A549 (cell line): ENCODE measurements around the gene CAMTA1. TPM values are rescaled to one million over a fixed set of nuclear protein-coding genes. Genes with fewer than 3 reads are reported as not detected.

ENCODE experiments used
- ATAC-seq, 2 experiments: fragments of 200-7000 bp in 1 of 2; fragments of >200 bp in 1 of 2; cut with Nextera tagmentation in 1 of 2; cut with Tn5 transposase in 1 of 2; 3 replicates each; pipeline versions ENCODE4 v1.8.0 to v1.9.1; 2018 to 2020; ENCODE audit warnings: mild to moderate bottlenecking in 1 of 2, moderate library complexity in 1 of 2
- CTCF ChIA-PET: fragments of 300-600 bp; sonication (Branson Sonifier 250); formaldehyde crosslinking; extraction: SDS; loops from one replicate; lab custom pipeline; 2021; ENCODE audit warnings: antibody characterized with exemption, inconsistent platforms; lab: Yijun Ruan, JAX
- POLR2A ChIA-PET: fragments of 350-600 bp; formaldehyde crosslinking; extraction: SDS; loops from one replicate; lab custom pipeline; 2021; ENCODE audit warnings: antibody characterized with exemption, inconsistent platforms; lab: Yijun Ruan, JAX
- DNase-seq, 2 experiments: peaks; one replicate each; pipeline versions ENCODE4 v3.0.0 to v3.0.0-alpha.2; 2011 to 2016; ENCODE audit warnings: low read depth in 1 of 2, low spot score in 1 of 2
- FAIRE-seq: peaks from 2 replicates; lab custom pipeline; 2011; peaks lifted over from hg19 to GRCh38; lab: Jason Lieb, UNC
- H3K27ac ChIP-seq, 2 experiments: fragments of >200 bp; sonication (Bioruptor Twin); formaldehyde crosslinking; 3 replicates each; pipeline ENCODE4 v1.5.1; 2016 to 2017
- H3K4me1 ChIP-seq: fragments of >200 bp; sonication (Bioruptor Twin); formaldehyde crosslinking; 3 replicates; pipeline ENCODE4 v1.6.1; 2016
- H3K4me2 ChIP-seq: fragments of >200 bp; sonication (Bioruptor Twin); formaldehyde crosslinking; 3 replicates; pipeline ENCODE4 v1.6.1; 2016
- H3K4me3 ChIP-seq: fragments of >200 bp; sonication (Bioruptor Twin); formaldehyde crosslinking; 3 replicates; pipeline ENCODE4 v1.5.1; 2016
- H3K9me3 ChIP-seq: fragments of >200 bp; sonication (Bioruptor Twin); formaldehyde crosslinking; 3 replicates; pipeline ENCODE4 v1.6.1; 2016
- BCL3 ChIP-seq: fragments of >200 bp; sonication (Bioruptor Twin); formaldehyde crosslinking; IDR thresholded peaks from 3 replicates; pipeline ENCODE4 v1.6.1; 2016
- CHD4 ChIP-seq: fragments of 200-600 bp; sonication (generic); IDR thresholded peaks from 2 replicates; pipeline ENCODE4 v1.6.1; 2016; ENCODE audit warnings: antibody characterized with exemption, mild to moderate bottlenecking, borderline replicate concordance
- ESRRA ChIP-seq: fragments of 150-350 bp; IDR thresholded peaks from 2 replicates; pipeline ENCODE4 v1.6.1; 2014; ENCODE audit warnings: mild to moderate bottlenecking, low read length, borderline replicate concordance
- FOSB ChIP-seq: fragments of 250-450 bp; sonication (Bioruptor Pico); IDR thresholded peaks from 2 replicates; pipeline ENCODE4 v1.5.0; 2020; ENCODE audit warnings: mild to moderate bottlenecking, moderate library complexity
- FOSL2 ChIP-seq, 2 experiments: fragments of 450-650 bp in 1 of 2; fragments of >200 bp in 1 of 2; sonication (Bioruptor Twin) in 1 of 2; formaldehyde crosslinking; IDR thresholded peaks; 2 replicates each; pipeline versions ENCODE4 v1.5.0 to v1.6.1; 2016 to 2020; ENCODE audit warnings: mild to moderate bottlenecking in 1 of 2, moderate library complexity in 1 of 2
- HDAC2 ChIP-seq: fragments of 200-600 bp; sonication (generic); IDR thresholded peaks from 2 replicates; pipeline ENCODE4 v1.6.1; 2016
- HOXB5 ChIP-seq: fragments of 250-450 bp; sonication (Bioruptor Pico); IDR thresholded peaks from 2 replicates; pipeline ENCODE4 v1.5.0; 2020; ENCODE audit warnings: mild to moderate bottlenecking, moderate library complexity
- KDM5A ChIP-seq: fragments of 200-600 bp; sonication (generic); IDR thresholded peaks from 2 replicates; pipeline ENCODE4 v1.6.1; 2016; ENCODE audit warnings: antibody characterized with exemption, mild to moderate bottlenecking
- MAFK ChIP-seq: fragments of 450-650 bp; IDR thresholded peaks from 2 replicates; pipeline ENCODE4 v1.6.1; 2014; ENCODE audit not compliant: partially characterized antibody
- MAZ ChIP-seq: fragments of 150-350 bp; IDR thresholded peaks from 2 replicates; pipeline ENCODE4 v1.6.1; 2014; ENCODE audit warnings: antibody characterized with exemption, low read depth, low read length, borderline replicate concordance
- MYC ChIP-seq: IDR thresholded peaks from 2 replicates; pipeline ENCODE4 v1.6.1; 2012; ENCODE audit warnings: mild to moderate bottlenecking, inconsistent platforms, low read length, improper control_type of control experiment, borderline replicate concordance
- RAD21 ChIP-seq, 2 experiments: fragments of >200 bp in 1 of 2; sonication (Bioruptor Twin) in 1 of 2; formaldehyde crosslinking in 1 of 2; IDR thresholded peaks in 1 of 2; conservative IDR thresholded peaks in 1 of 2; 2 replicates in 1 of 2; 3 replicates in 1 of 2; pipeline ENCODE4 v1.6.1; 2012 to 2018; ENCODE audit warnings: inconsistent platforms in 1 of 2
- RCOR1 ChIP-seq: fragments of 150-350 bp; IDR thresholded peaks from 2 replicates; pipeline ENCODE4 v1.6.1; 2014; ENCODE audit warnings: antibody characterized with exemption, low read length, low read depth
- SMC3 ChIP-seq: fragments of >200 bp; sonication (Bioruptor Twin); formaldehyde crosslinking; IDR thresholded peaks from 3 replicates; pipeline ENCODE4 v1.6.1; 2018; ENCODE audit warnings: inconsistent platforms
- SREBF2 ChIP-seq: fragments of 450-650 bp; IDR thresholded peaks from 2 replicates; pipeline ENCODE4 v1.6.1; 2014; ENCODE audit warnings: mild to moderate bottlenecking, moderate library complexity
- TP53 ChIP-seq: fragments of 250-450 bp; sonication (Bioruptor Pico); IDR thresholded peaks from 2 replicates; pipeline ENCODE4 v1.5.0; 2021; ENCODE audit warnings: mild to moderate bottlenecking, moderate library complexity
- ZNF302 ChIP-seq: fragments of 250-450 bp; sonication (Bioruptor Pico); IDR thresholded peaks from 2 replicates; pipeline ENCODE4 v1.9.0; 2021; ENCODE audit warnings: inconsistent platforms, mild to moderate bottlenecking, moderate library complexity
- WGBS: methylation state at CpG from one replicate; pipeline ENCODE4 v1.1.6; 2017; ENCODE audit errors: missing lambda C conversion rate; 5-methylcytosine and 5-hydroxymethylcytosine counted together
- polyA plus RNA-seq, 4 experiments: library from polyadenylated mRNA; depleted of rRNA in 3 of 4; stranded (reverse); fragments of >200 nt; fragmentation: RNase III in 1 of 4; extraction: RNeasy Plus Mini Kit Qiagen cat#74134 plus additional on column Dnase treatment in 1 of 4; gene quantifications; 2 replicates in 3 of 4; 3 replicates in 1 of 4; pipeline ENCODE4 v1.2.3, GENCODE V29; 2011 to 2017
- TF ChIP-seq, protein P1 (sequence below): IDR thresholded peaks from 2 replicates; pipeline ENCODE4 v1.6.1; 2012

Gene CAMTA1
- polyA plus RNA-seq, 2 of the 4 experiments (the other 2 are of a cell fraction) = 58.8 to 75.0 TPM

DNA sequence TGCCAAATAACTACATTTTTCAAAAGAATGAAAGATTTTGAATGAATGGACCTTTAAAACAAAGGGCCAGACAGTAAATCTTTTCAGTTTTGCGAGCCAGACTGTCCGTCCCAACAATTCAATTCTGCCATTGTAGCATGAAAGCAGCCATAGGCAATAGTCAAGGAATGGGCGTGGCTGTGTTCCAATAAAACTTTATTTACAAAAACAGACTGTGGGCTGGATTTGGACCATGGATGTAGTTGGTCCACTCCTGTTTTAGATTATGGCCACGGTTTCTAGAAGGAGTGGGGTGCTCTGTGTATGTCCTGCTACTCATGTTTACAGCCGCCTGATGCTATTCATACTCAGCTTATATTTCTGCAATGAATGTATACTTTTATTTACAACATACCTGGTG is 474.7 kb downstream of the CAMTA1 start:
- ChIA-PET CTCF (no interaction called here), POLR2A (no interaction called here)
- 90% methylated on average over 5 of the region's 5 CpGs for WGBS
- Histone ChIP-seq H3K4me2 (no peak overlapping the region), H3K27ac (peak overlapping the region in 1 of 2 experiments; percentile 72; a peak in 3 of 6 replicates), H3K4me3 (no peak overlapping the region), H3K4me1 (peaks cover 27% of the 10 kb centered on the region), H3K9me3 (no peaks in the 10 kb centered on the region)
- no peak for TF ChIP-seq MAZ
- TF ChIP-seq HOXB5 (CRISPR knock-in tag) = no peak
- ATAC-seq (no peak), DNase-seq (no peak), FAIRE-seq (no peak)

- Histone ChIP-seq H3K4me2 (no peak overlapping the region), H3K4me1 (peaks cover 37% of the 10 kb centered on the region), H3K9me3 (no peaks in the 10 kb centered on the region), H3K27ac (peak overlapping the region in 1 of 2 experiments; percentile 97; a peak in 3 of 6 replicates), H3K4me3 (no peak overlapping the region)
- TF ChIP-seq TP53 (CRISPR knock-in tag) = no peak
- TF ChIP-seq MAZ = no peak
- no peak for DNase-seq
- WGBS = 96% methylated on average over 8 of the region's 8 CpGs
- CTCF ChIA-PET = no interaction called here
- no peak for ATAC-seq
- no peak for FAIRE-seq
- POLR2A ChIA-PET = no interaction called here
These were observed 476.2 kb downstream of the CAMTA1 start for GRCh38 chr1:7261490-7261889.

- Histone ChIP-seq H3K4me3 (no peak overlapping the region), H3K4me1 (peaks cover 48% of the 10 kb centered on the region), H3K4me2 (peak overlapping the region; percentile 65), H3K9me3 (peaks cover 5% of the 10 kb centered on the region; the same call in 1 of the 3 replicates)
- ATAC-seq (no peak), FAIRE-seq (no peak), DNase-seq (peak; percentile 21 to 73)
- CTCF ChIA-PET = interaction anchor here (0.7 kb wide), 2 partner anchors 44 to 437 kb away, joined by 3 to 4 read pairs; no protein-coding TSS in a partner anchor
- 21% methylated on average over 6 of the region's 6 CpGs for WGBS
- TF ChIP-seq MAFK (peak; percentile 49), FOSB (CRISPR knock-in tag) (no peak), RAD21 (conservative IDR thresholded peaks at IDR 0.05 in 1 of 2, IDR thresholded peaks at IDR 0.05 in 1 of 2) (0 out of 5 replicates have a peak, but pooled peaks of 1 of the 2 experiments have one; percentile 3)
- TF ChIP-seq, protein P1, sequence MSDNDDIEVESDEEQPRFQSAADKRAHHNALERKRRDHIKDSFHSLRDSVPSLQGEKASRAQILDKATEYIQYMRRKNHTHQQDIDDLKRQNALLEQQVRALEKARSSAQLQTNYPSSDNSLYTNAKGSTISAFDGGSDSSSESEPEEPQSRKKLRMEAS = peak; percentile 34
- TF ChIP-seq, all 56 proteins: peak for 3
- H3K27ac ChIP-seq = peak overlapping the region; percentile 97 to 99
- POLR2A ChIA-PET = no interaction called here
These were observed 477.4 kb downstream of the CAMTA1 start for GRCh38 chr1:7262611-7263010.

- no peak for FAIRE-seq
- H3K4me1 ChIP-seq = peaks cover 52% of the 10 kb centered on the region
- ChIA-PET POLR2A (no interaction called here), CTCF (interaction anchor here (0.7 kb wide), 3 partner anchors 45 to 436 kb away, joined by 3 to 4 read pairs (median 3); no protein-coding TSS in a partner anchor)
- peak overlapping the region; percentile 65 for H3K4me2 ChIP-seq
- no peak overlapping the region for H3K4me3 ChIP-seq
- DNase-seq = no peak
- peaks cover 11% of the 10 kb centered on the region; the same call in 2 of the 3 replicates for H3K9me3 ChIP-seq
- H3K27ac ChIP-seq = peak overlapping the region; percentile 97 to 99
- 29% methylated on average over 13 of the region's 13 CpGs for WGBS
- TF ChIP-seq, protein P1 = peak; percentile 6; the same call in 1 of the 2 replicates
- 0 out of 5 replicates have a peak, but pooled peaks of 1 of the 2 experiments have one; percentile 12 for TF ChIP-seq RAD21 (conservative IDR thresholded peaks at IDR 0.05 in 1 of 2, IDR thresholded peaks at IDR 0.05 in 1 of 2)
- TF ChIP-seq SMC3 = no peak
- no peak for TF ChIP-seq HDAC2
- no peak for ATAC-seq
These were observed 478.0 kb downstream of the CAMTA1 start for GRCh38 chr1:7263021-7263960.

DNA sequence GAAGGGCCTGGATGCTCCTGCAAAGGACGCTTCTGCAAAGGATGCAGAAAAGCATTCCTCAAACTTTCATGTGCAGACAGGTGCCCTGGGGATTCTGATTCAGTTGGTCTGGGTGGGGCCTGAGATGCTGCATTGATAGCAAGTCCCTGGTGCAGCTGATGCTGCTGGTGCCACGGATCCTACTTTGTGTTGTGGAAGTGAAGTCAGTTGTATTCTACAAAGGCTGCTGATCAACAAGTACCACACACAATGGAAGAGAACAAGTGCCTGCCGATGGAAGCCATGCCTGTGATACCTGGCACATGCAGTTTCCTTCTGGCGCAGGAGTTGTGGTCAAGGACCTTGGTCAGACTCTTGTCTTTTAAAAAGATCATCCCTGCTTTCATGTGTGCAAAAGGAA is 478.8 kb downstream of the CAMTA1 start:
- Histone ChIP-seq H3K4me3 (no peak overlapping the region), H3K4me2 (no peak overlapping the region), H3K27ac (peak overlapping the region; percentile 97 to 99), H3K4me1 (peaks cover 52% of the 10 kb centered on the region)
- CTCF ChIA-PET = interaction anchor here (0.7 kb wide), 1 partner anchor 62 kb away, joined by 3 read pairs; no protein-coding TSS in a partner anchor
- 89% methylated on average over 4 of the region's 4 CpGs for WGBS
- DNase-seq = no peak
- POLR2A ChIA-PET = no interaction called here
- ATAC-seq = no peak
- no peak for FAIRE-seq
- TF ChIP-seq HOXB5 (CRISPR knock-in tag) (no peak), BCL3 (no peak), CHD4 (no peak), SREBF2 (no peak), FOSL2 (IDR thresholded peaks at IDR 0.05) (no peak), FOSL2 (CRISPR knock-in tag; IDR thresholded peaks at IDR 0.05) (no peak), FOSB (CRISPR knock-in tag) (no peak), ESRRA (no peak), RCOR1 (no peak), MYC (no peak), SMC3 (no peak), ZNF302 (CRISPR knock-in tag) (no peak), KDM5A (no peak)
- TF ChIP-seq, all 56 proteins: peak for 0
- peaks cover 19% of the 10 kb centered on the region for H3K9me3 ChIP-seq
